ENCODE data around the gene ADD1.

Gene ADD1

DNA sequence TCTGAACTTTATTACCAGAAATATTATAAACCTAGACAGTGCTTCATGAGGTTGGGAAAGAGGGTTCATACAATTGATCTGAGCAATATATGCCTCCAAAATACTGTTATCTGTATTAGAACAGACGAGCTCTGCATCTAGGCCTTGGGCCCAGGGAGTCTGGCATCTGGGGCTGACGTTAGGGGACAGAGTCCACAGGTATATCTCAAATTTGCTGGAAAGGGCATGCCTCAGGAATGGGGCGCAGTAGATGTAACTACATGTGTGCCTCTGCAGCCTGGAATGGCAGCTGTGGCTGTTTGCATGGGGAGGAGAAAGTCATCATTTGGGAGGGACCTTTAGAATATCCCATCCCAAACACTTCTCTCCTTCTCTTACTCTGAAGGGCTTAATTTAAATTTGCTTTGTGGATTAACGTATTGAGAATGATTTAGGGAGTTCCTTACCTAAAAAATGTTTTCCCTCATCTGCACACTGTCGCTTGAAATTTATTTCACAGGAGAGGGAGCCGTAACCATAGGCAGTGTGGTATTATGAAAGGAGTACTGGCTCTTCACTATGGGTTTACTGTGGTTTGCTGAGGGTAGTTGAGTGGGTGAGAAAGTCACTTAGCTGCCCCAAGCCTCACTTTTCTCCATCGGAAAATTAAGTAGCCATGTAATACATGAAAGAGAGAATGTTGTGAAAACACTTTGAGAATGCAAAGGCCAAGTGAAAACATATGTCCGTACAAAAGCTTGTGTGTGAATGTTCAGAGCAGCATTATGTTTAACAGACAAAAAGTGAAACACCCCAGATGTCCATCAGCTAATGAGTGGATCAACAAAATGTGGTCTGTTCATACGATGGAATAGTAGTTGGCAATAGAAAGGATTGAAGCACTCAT, 5.9 kb downstream of the ADD1 start:
- DNase-seq, result no peak
- in situ Hi-C loops (cut with HindIII; ENCODE audit: low pct_ligation_motif_present, low pct_unique_long_range_greater_than_20kb, low sequenced_read_pairs), result no loop called here

GRCh38 chr4:2850966-2851798, 7.5 kb downstream of the ADD1 start:
- DNase-seq, result peak; percentile 20
- in situ Hi-C loops (cut with HindIII; ENCODE audit: low pct_ligation_motif_present, low pct_unique_long_range_greater_than_20kb, low sequenced_read_pairs), result no loop called here

DNA sequence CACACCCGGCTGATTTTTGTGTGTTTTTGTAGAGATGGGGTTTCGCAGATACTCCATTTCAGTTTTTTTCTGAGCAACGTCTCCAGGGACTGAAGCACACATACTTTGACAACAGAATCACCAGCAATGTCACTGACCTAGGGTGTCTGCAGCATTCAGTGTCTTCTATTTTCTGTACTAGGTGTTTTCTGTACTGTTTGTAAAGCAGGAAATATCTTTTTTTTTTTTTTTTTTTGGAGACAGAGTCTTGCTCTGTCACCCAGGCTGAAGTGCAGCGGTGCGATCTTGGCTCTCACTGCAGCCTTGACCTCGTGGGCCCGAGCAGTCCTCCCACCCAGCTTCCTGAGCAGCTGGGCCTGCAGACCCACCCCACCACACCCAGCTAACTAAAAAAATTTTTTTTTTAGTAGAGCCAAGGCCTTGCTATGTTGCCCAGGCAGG, 8.9 kb downstream of the ADD1 start:
- in situ Hi-C loops (cut with HindIII; ENCODE audit: low pct_ligation_motif_present, low pct_unique_long_range_greater_than_20kb, low sequenced_read_pairs), result no loop called here
- DNase-seq, result no peak

DNA sequence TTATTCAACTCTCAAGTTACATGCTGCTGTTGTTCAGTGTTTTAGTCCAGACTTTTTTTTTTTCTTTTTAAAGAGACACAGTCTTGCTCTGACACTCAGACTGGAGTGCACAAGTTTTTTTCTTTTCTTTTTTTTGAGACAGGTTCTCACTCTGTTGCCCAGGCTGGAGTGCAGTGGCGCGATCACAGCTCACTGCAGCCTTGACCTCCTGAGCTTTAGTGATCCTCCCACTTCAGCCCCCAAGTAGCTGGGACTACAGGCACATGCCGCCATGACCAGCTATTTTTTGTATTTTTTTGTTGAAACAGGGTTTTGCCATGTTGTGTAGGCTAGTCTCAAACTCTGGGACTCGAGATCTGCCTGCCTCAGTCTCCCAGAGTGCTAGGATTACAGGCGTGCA, 11.9 kb downstream of the ADD1 start:
- no peak for DNase-seq
- in situ Hi-C loops (cut with HindIII; ENCODE audit: low pct_ligation_motif_present, low pct_unique_long_range_greater_than_20kb, low sequenced_read_pairs), result no loop called here

- DNase-seq, result no peak
- in situ Hi-C loops (cut with HindIII; ENCODE audit: low pct_ligation_motif_present, low pct_unique_long_range_greater_than_20kb, low sequenced_read_pairs), result no loop called here
Observed at GRCh38 chr4:2856266-2856665, 12.6 kb downstream of the ADD1 start.

DNA sequence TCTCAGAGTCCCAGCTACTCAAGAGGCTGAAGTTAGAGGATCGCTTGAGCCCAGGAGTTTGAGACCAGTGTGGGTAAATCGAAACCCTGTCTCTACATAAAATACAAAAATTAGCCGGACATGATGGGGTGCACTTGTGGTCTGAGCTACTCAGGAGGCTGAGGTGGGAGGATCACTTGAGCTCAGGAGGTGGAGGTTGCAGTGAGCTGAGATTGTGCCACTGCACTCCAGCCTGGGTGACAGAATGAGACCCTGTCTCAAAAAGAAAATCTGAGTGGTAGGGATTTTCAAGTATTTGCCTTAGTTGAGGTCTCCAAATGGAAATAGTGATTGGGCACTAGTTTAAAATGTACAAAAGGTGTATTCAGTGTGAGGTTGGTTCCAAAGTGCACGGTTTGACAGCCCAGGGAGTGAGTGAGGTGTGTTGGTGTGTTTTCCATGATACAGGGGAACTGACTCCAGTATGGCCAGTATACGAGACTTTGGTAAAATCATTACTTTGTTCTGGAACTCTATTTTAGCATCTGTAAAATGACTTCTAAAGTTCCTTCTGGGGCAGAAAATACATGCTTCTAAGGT, 13.8 kb downstream of the ADD1 start:
- no peak for DNase-seq
- in situ Hi-C loops (cut with HindIII; ENCODE audit: low pct_ligation_motif_present, low pct_unique_long_range_greater_than_20kb, low sequenced_read_pairs), result no loop called here

GRCh38 chr4:2858451-2859217, 15.0 kb downstream of the ADD1 start:
- in situ Hi-C loops (cut with HindIII; ENCODE audit: low pct_ligation_motif_present, low pct_unique_long_range_greater_than_20kb, low sequenced_read_pairs), result no loop called here
- no peak for DNase-seq

GRCh38 chr4:2859514-2859913, 15.9 kb downstream of the ADD1 start:
- DNase-seq, result no peak
- in situ Hi-C loops (cut with HindIII; ENCODE audit: low pct_ligation_motif_present, low pct_unique_long_range_greater_than_20kb, low sequenced_read_pairs), result no loop called here

DNA sequence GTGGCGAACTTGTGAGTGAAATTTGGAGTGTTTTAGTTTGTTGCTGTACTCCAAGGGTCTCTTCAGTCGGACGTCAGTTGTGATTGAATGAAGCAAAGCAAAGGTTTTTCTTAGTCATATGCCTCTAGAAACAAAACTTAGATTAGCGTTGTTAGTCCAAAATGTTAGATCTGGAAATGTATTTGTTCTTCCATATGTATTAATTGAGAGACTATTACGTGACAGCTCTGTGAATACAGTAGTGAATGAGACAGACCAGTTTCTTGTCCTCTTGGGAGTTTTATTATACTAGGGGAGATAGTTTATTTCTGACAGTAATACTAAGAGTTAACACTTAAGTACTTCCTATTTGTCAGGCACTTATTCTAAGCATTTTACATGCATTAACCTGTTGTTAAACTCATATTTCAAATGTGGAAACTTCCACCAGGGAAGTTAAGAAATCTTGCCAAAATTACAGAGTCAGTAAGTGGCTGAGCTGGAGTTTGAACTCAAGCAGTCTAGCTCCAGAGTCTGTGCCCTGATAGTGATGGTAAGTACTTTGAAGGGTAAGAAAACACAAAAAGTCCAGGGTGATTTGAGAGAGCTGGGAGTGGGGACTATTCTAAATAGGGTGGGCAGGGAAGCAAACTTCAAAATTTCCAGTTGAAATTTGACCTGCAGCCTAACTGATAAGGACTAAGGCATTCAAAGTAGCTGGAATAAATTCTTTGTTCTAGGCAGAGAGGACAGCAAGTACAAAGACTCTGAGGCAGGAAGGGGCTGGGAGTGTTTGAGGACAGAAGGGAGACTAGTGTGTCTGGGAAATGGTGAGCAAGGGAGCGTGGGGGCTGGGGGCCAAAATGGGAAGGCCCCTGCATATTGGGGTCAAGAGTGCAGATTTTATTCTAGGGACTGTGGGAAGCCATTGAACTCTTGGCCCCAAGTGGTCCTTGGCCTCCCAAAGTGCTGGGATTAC, 17.0 kb downstream of the ADD1 start:
- in situ Hi-C loops (cut with HindIII; ENCODE audit: low pct_ligation_motif_present, low pct_unique_long_range_greater_than_20kb, low sequenced_read_pairs), result no loop called here
- no peak for DNase-seq

DNA sequence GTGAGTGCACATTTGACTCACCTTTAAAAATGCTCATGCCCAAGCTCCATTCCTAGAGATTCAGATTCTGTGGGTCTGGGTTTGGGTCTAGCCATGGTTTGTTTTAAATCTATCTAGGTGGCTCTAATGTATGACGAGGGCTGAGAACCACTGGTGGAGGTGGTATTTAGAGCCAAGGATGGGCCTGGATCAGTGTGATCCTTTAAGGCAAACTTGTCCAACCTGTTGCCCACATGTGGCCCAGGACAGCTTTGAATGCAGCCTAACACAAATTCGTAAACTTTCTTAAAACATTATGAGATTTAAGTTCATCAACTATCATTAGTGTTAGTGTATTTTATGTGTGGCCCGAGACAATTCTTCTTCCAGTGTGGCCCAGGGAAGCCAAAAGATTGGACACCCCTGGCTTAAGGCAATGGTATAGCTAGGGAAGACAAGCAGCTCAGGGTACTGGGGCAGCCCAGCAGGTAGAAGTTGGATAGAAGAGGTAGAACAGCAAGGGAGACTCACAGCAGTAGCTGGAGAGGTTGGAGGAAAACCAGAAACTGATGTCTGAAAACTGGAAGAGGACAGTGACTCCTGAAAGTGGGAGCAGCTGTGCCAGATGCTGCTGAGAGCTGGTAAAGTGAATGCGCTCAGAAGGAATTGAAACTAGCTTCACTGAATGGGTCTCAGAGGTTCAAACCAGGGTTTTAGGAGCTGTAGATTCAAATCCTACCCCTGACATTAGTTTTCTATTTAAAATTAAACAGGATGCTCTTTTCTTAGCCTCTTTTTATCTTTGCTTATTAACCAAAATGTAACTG, 18.2 kb downstream of the ADD1 start:
- in situ Hi-C loops (cut with HindIII; ENCODE audit: low pct_ligation_motif_present, low pct_unique_long_range_greater_than_20kb, low sequenced_read_pairs), result no loop called here
- DNase-seq, result no peak

DNA sequence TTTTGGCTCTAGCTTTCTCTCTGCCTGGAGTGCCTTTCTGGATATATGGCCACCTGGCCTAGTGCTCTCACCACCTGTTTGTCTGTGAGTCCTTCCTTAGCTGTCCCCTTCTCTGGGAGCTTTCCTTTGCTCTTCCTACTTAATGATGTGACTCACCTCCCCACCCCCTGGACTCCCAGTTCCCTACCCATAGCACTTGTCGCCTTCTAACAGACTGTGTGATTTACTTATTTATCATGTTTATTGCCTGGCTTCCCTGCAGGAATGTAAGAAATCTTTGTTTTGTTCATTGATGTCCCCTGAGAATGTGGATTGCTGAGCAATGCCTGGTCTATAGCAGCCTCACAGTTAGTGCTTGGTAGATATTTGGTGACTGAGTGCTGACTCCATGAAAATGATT, 18.9 kb downstream of the ADD1 start:
- peak; percentile 75 for DNase-seq
- in situ Hi-C loops (cut with HindIII; ENCODE audit: low pct_ligation_motif_present, low pct_unique_long_range_greater_than_20kb, low sequenced_read_pairs), result no loop called here

GRCh38 chr4:2863649-2864048, 20.0 kb downstream of the ADD1 start:
- DNase-seq, result no peak
- in situ Hi-C loops (cut with HindIII; ENCODE audit: low pct_ligation_motif_present, low pct_unique_long_range_greater_than_20kb, low sequenced_read_pairs), result no loop called here

DNA sequence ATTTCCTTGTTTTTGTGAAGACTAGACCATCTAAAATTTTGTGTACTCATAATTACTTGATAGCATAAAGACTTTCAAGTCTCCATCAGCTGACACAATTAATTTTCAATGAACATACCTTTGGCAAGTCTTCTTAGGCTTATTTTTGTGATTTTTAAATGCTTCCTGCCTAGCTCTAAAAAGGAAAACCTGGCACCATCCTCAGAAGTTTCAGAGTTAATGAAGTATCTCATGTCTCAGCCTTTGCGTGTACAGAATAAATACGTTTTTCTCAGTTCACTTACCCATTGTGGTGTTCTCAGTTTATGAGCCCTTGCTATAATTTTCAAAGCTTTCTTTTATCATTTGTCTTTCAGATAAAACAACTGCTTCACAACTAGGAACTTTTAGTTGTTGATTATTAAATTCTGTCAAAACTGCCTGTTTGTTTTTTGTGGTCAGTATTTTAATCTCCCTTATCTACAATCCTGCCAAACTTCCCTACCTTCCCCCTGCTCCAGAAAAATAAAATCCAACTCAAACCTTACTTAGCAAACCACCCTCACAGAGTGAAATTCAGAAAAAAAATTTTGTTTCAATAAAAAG, 21.6 kb downstream of the ADD1 start:
- no peak for DNase-seq
- in situ Hi-C loops (cut with HindIII; ENCODE audit: low pct_ligation_motif_present, low pct_unique_long_range_greater_than_20kb, low sequenced_read_pairs), result no loop called here

DNA sequence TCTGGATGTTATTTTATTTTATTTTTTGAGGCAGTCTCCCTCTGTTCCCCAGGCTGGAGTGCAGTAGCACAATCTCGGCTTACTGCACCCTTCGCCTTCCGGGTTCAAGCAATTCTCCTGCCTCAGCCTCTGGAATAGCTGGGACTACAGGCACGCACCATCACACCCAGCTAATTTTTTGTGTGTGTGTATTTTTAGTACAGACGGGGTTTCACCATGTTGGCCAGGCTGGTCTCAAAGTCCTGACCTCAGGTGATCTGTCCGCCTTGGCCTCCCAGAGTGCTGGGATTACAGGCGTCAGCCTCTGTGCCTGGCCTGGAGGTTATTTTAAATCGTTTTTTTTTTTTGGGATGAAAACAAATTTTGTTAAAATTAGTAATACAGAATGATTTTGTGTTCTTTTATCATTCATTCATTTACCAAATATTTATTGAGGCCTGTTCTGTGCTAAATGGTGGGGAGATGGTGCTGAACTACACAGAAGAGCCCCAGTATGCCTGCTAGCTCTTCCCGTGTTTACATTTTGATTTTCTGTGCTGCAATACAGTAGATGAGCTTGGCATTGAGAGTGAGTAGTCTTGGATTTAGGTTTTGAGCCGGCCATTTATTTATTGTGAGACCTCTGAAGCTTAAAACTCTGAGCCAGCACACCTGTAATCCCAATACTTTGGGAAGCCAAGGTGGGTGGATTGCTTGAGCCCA, 22.7 kb downstream of the ADD1 start:
- DNase-seq, result no peak
- in situ Hi-C loops (cut with HindIII; ENCODE audit: low pct_ligation_motif_present, low pct_unique_long_range_greater_than_20kb, low sequenced_read_pairs), result no loop called here

DNA sequence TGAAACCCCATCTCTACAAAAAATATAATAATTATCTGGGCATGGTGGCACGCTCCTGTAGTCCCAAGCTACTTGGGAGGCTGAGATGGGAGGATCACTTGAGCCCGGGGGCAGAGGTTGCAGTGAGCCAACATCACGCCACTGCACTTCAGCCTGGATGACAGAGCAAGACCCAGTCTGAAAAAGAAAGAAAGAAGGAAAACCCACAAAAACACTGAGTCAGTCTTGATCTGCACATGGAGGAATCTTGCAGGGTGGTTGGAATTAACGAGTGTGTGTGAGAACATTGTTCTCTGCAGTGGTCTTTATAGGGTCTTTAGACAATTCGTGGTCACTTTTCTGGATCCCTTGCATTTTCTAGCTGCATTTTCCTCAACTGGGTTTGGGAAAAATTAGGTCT, 23.2 kb downstream of the ADD1 start:
- DNase-seq, result no peak
- in situ Hi-C loops (cut with HindIII; ENCODE audit: low pct_ligation_motif_present, low pct_unique_long_range_greater_than_20kb, low sequenced_read_pairs), result no loop called here

Measured in ACHN (cell line).